Brain pericyte (primary cell): ENCODE data around the gene ZNF581.

ENCODE experiments used
- DNase-seq: peaks from one replicate; pipeline ENCODE4 v3.0.0-alpha.2; 2012; ENCODE audit warnings: low read depth, low spot score

ZNF581 gene

GRCh38 chr19:55648585-55649267 lies 5.3 kb downstream of the ZNF581 start:
- DNase-seq = no peak

- no peak for DNase-seq
These were observed 6.0 kb downstream of the ZNF581 start for GRCh38 chr19:55649268-55650125.

GRCh38 chr19:55650126-55650557 lies 6.7 kb downstream of the ZNF581 start:
- DNase-seq = no peak

GRCh38 chr19:55650602-55651230 lies 7.3 kb downstream of the ZNF581 start:
- DNase-seq = no peak

GRCh38 chr19:55651236-55651635 lies 7.8 kb downstream of the ZNF581 start:
- no peak for DNase-seq

GRCh38 chr19:55652311-55653128 lies 9.1 kb downstream of the ZNF581 start:
- DNase-seq = no peak

GRCh38 chr19:55653651-55654322 lies 10.3 kb downstream of the ZNF581 start:
- DNase-seq = peak; percentile 99

- DNase-seq = peak; percentile 98
These were observed 10.9 kb downstream of the ZNF581 start for GRCh38 chr19:55654323-55654867.

GRCh38 chr19:55654868-55655647 lies 11.6 kb downstream of the ZNF581 start, which contains the start of gene U2AF2:
U2AF2 (plus strand) TSS chr19:55655035; CDS start chr19:55655105, 70 bp downstream.
- DNase-seq = no peak

GRCh38 chr19:55655648-55656040 lies 12.2 kb downstream of the ZNF581 start:
- no peak for DNase-seq

GRCh38 chr19:55656552-55656951 lies 13.1 kb downstream of the ZNF581 start:
- DNase-seq = no peak

- DNase-seq = no peak
These were observed 13.7 kb downstream of the ZNF581 start for GRCh38 chr19:55656988-55657747.

- DNase-seq = no peak
These were observed 15.5 kb downstream of the ZNF581 start for GRCh38 chr19:55658846-55659459.

GRCh38 chr19:55659822-55660221 lies 16.4 kb downstream of the ZNF581 start:
- no peak for DNase-seq

- no peak for DNase-seq
These were observed 17.0 kb downstream of the ZNF581 start for GRCh38 chr19:55660404-55660803.

- no peak for DNase-seq
These were observed 17.5 kb downstream of the ZNF581 start for GRCh38 chr19:55660991-55661390.

- no peak for DNase-seq
These were observed 18.4 kb downstream of the ZNF581 start for GRCh38 chr19:55661826-55662225.

GRCh38 chr19:55663846-55664536 lies 20.5 kb downstream of the ZNF581 start:
- no peak for DNase-seq
